ENCODE measurements around the gene COPE. TPM values are rescaled to one million over a fixed set of nuclear protein-coding genes. Genes with fewer than 3 reads are reported as not detected.

Gene COPE
- total RNA-seq, 4 donors from 2014 or later: 173 to 238 (median 197) TPM

DNA sequence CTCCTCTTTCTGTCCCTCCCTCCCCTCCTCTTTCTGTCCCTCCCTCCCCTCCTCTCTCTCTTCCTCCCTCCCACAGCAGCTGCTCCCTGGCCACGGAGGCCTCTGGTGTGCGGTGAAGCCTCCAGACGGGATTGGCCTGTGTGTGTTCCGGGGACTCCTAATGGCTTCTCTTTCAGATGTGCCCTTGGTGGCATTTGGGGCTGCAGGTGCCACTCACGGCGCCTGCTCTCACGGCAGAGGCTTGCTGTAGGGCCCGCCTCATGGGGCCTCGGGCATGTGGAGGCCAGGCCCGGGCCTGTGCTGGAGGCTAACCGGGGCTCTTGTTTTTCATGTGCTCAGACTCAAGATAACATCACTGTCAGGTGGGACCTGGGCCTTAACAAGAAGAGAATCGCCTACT, 66.5 kb downstream of the COPE start:
- no peak for DNase-seq (ENCODE audit: low spot score in 2 of 2)
- 56 to 68% methylated on average over 9 to 12 of the region's 12 CpGs for WGBS, 2 donors
- no peak overlapping the region for H3K4me3 ChIP-seq (ENCODE audit: low read depth, poor library complexity, severe bottlenecking)
- intact Hi-C loops (cut with DNase I; ENCODE audit: low total_unique reads): no loop called here
- no peak for TF ChIP-seq POLR2A (IDR thresholded peaks at IDR 0.05)
- TF ChIP-seq, protein P1, sequence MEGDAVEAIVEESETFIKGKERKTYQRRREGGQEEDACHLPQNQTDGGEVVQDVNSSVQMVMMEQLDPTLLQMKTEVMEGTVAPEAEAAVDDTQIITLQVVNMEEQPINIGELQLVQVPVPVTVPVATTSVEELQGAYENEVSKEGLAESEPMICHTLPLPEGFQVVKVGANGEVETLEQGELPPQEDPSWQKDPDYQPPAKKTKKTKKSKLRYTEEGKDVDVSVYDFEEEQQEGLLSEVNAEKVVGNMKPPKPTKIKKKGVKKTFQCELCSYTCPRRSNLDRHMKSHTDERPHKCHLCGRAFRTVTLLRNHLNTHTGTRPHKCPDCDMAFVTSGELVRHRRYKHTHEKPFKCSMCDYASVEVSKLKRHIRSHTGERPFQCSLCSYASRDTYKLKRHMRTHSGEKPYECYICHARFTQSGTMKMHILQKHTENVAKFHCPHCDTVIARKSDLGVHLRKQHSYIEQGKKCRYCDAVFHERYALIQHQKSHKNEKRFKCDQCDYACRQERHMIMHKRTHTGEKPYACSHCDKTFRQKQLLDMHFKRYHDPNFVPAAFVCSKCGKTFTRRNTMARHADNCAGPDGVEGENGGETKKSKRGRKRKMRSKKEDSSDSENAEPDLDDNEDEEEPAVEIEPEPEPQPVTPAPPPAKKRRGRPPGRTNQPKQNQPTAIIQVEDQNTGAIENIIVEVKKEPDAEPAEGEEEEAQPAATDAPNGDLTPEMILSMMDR (IDR thresholded peaks at IDR 0.05): no peak

DNA sequence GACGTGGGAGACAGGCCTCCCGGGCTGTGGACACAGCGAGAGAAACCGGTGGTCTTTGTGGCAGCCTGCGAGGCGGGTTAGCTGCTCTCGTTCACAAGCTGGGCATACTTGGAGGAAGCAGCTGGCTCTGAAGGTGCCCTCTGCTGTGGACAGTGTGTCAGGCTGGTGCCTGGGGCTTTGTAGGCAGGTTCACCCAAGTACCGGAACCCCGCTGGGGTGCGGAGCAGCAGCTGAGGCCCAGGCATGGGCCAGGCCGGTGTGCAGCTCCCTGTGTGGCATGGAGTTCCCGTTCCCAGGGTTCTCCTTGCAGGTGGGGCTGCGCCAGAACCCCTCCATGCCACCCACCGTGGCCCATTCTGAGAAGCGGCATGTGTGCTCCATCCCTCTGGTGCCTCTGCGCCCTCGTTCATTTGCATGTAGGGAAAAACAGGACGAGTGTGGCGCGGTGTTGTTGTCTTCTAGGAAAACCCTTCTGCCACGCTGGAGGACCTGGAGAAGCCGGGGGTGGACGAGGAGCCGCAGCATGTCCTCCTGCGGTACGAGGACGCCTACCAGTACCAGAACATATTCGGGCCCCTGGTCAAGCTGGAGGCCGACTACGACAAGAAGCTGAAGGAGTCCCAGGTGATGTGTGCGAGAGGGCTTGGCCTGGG, 67.4 kb downstream of the COPE start:
- intact Hi-C loops (cut with DNase I; ENCODE audit: low total_unique reads): no loop called here
- TF ChIP-seq POLR2A (IDR thresholded peaks at IDR 0.05): no peak
- TF ChIP-seq, protein P1 (IDR thresholded peaks at IDR 0.05): no peak
- WGBS, 2 donors: 94% methylated on average over 24 to 31 of the region's 31 CpGs
- no peak for DNase-seq (ENCODE audit: low spot score in 2 of 2)
- no peak overlapping the region for H3K4me3 ChIP-seq (ENCODE audit: low read depth, poor library complexity, severe bottlenecking)

DNA sequence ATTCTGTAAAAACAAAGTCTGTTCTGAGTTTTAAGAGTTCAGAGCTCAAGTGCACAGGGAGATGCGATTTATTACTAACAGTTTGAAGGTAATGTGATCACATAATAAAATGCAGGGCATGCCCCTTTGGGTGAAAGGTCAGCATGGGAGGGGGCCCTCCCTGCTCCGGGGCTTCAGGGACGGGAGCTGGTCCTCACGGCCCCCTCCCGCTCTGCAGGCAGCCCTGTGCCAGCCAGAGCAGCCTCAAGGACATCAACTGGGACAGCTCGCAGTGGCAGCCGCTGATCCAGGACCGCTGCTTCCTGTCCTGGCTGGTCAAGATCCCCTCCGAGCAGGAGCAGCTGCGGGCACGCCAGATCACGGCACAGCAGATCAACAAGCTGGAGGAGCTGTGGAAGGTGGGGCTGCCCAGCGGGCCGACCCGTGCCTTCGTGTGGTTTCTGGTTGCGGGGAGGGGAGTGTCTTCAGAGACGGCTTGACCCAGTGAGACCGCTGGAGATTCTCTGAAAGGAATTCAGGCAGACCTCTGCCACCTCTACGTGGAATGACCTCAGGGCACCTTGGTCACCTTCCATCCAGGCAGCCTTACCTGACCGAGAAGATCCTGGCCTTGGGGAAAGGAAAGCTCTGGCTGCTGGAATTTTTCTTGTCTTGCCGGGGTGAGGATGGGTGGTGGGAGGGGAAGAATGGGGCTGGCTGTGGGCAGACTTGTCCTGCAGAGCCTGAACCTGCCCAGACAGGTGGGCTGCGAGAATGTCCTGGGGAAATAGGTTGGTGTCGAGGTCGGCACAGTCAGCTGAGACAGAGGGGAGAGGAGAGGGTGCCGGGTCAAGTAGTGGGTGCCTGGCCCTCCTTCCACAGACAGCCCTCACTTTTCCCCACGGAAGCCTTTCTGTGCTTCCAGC, 68.5 kb downstream of the COPE start:
- H3K4me3 ChIP-seq (ENCODE audit: low read depth, poor library complexity, severe bottlenecking): no peak overlapping the region
- intact Hi-C loops (cut with DNase I; ENCODE audit: low total_unique reads): no loop called here
- TF ChIP-seq, protein P1 (IDR thresholded peaks at IDR 0.05): no peak
- TF ChIP-seq POLR2A (IDR thresholded peaks at IDR 0.05): no peak
- 67 to 68% methylated on average over 22 to 27 of the region's 27 CpGs for WGBS, 2 donors
- DNase-seq (ENCODE audit: low spot score in 2 of 2): no peak

DNA sequence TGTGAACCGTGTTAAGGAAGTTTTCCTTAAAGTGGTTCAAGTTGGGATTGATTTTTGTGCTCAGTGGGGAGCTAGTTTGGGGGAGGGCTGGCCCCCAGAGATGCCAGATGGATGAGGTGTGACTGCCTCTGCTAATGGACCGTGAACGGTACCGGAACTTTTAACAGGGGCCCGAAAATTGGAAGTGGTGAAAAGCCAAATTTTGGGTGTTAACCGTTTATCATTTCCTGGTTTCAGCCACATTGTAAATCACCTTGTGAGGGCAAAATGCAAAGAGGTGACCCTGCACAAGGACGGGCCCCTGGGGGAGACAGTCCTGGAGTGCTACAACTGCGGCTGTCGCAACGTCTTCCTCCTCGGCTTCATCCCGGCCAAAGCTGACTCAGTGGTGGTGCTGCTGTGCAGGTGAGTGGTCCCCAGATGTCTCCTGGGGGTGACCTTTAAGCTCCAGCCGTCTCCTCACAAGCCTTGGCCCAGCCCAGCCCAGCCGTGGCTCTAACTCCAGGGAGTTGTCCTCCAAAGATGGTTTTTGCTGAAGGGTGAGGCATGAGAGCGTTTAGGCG, 69.3 kb downstream of the COPE start:
- no peak for TF ChIP-seq POLR2A (IDR thresholded peaks at IDR 0.05)
- TF ChIP-seq, protein P1 (IDR thresholded peaks at IDR 0.05): no peak
- intact Hi-C loops (cut with DNase I; ENCODE audit: low total_unique reads): loop anchor here (10.0 kb wide), 2 partner anchors 255 to 395 kb away; no protein-coding TSS in a partner anchor
- H3K4me3 ChIP-seq (ENCODE audit: low read depth, poor library complexity, severe bottlenecking): no peak overlapping the region
- DNase-seq (ENCODE audit: low spot score in 2 of 2): no peak
- 54% methylated on average over 16 of the region's 16 CpGs for WGBS, 2 donors

Other genes with a start within 250 kb of the COPE start
- 1 to 10 TPM; 2.1 to 5.5 (median 4.2) TPM for gene CRTC1, start 235.7 kb downstream of the COPE start, total RNA-seq
- 10 to 100 TPM; 12.6 to 18.3 (median 14.9) TPM for gene COMP, start 128.1 kb downstream of the COPE start, total RNA-seq
- 100 to 1,000 TPM in 3 of 4 donors, 10 to 100 TPM in 1; 91.6 to 116 (median 102) TPM for gene UPF1, start 87.4 kb downstream of the COPE start, total RNA-seq
- under 1 TPM in 2 of 4 donors, not detected in 2; 0.39 to 0.57 TPM for gene CERS1, start 23.2 kb downstream of the COPE start, total RNA-seq
- gene DDX49, start 328 bp upstream of the COPE start, total RNA-seq: 10 to 100 TPM; 50.0 to 87.7 (median 65.5) TPM
- 10 to 100 TPM; 32.3 to 49.5 (median 37.2) TPM for gene HOMER3, start 21.8 kb upstream of the COPE start, total RNA-seq
- 10 to 100 TPM; 16.2 to 29.8 (median 20.8) TPM for gene SUGP2, start 114.1 kb upstream of the COPE start, total RNA-seq
- 10 to 100 TPM; 11.3 to 41.0 (median 21.9) TPM for gene ARMC6, start 114.2 kb upstream of the COPE start, total RNA-seq
- 10 to 100 TPM in 1 of 4 donors, 1 to 10 TPM in 3; 4.6 to 13.9 (median 7.4) TPM for gene SLC25A42, start 144.6 kb upstream of the COPE start, total RNA-seq
- gene TMEM161A, start 219.1 kb upstream of the COPE start, total RNA-seq: 10 to 100 TPM; 25.7 to 30.1 (median 27.9) TPM

Measured in lower leg skin (tissue), 4 donors.